SK-N-SH treated with all-trans-retinoic acid at 6 μM for 48 hours (cell line): ENCODE measurements around the gene LINGO1.

Experiments
- ARNTL ChIP-seq: fragments of 450-650 bp; formaldehyde crosslinking; IDR thresholded peaks from 2 replicates; pipeline ENCODE4 v1.5.0; 2020; ENCODE audit warnings: low read depth, mild to moderate bottlenecking, moderate library complexity, borderline replicate concordance
- CSDC2 ChIP-seq: fragments of 250-450 bp; sonication (Bioruptor Pico); IDR thresholded peaks from 2 replicates; pipeline ENCODE4 v1.5.0; 2020; ENCODE audit warnings: mild to moderate bottlenecking, moderate library complexity
- ESRRG ChIP-seq: fragments of 250-450 bp; sonication (Bioruptor Pico); IDR thresholded peaks from 2 replicates; pipeline ENCODE4 v1.6.1; 2021; ENCODE audit warnings: mild to moderate bottlenecking
- ISL1 ChIP-seq: fragments of 250-450 bp; sonication (Bioruptor Pico); IDR thresholded peaks from 2 replicates; pipeline ENCODE4 v2.1.2; 2022; ENCODE audit warnings: mild to moderate bottlenecking, moderate library complexity
- PATZ1 ChIP-seq: fragments of 250-450 bp; sonication (Bioruptor Pico); IDR thresholded peaks from 2 replicates; pipeline ENCODE4 v1.8.0; 2020; ENCODE audit warnings: mild to moderate bottlenecking, moderate library complexity, borderline replicate concordance
- RARB ChIP-seq: fragments of 250-450 bp; sonication (Bioruptor Pico); IDR thresholded peaks from 2 replicates; pipeline ENCODE4 v1.8.0; 2021; ENCODE audit warnings: mild to moderate bottlenecking, moderate library complexity
- SNAI2 ChIP-seq: fragments of 250-450 bp; sonication (Bioruptor Pico); IDR thresholded peaks from 2 replicates; pipeline ENCODE4 v1.5.0; 2020; ENCODE audit warnings: mild to moderate bottlenecking, moderate library complexity
- TOX ChIP-seq: fragments of 250-450 bp; sonication (Bioruptor Pico); IDR thresholded peaks from 2 replicates; pipeline ENCODE4 v1.8.0; 2021; ENCODE audit warnings: mild to moderate bottlenecking, moderate library complexity, borderline replicate concordance
- TSHZ2 ChIP-seq: fragments of 250-450 bp; sonication (Bioruptor Pico); IDR thresholded peaks from 2 replicates; pipeline ENCODE4 v1.5.0; 2020; ENCODE audit warnings: mild to moderate bottlenecking, moderate library complexity
- ZFP3 ChIP-seq: fragments of 250-450 bp; sonication (Bioruptor Pico); IDR thresholded peaks from 2 replicates; pipeline ENCODE4 v1.5.0; 2020; ENCODE audit warnings: mild to moderate bottlenecking, moderate library complexity
- ZNF565 ChIP-seq: fragments of 450-650 bp; formaldehyde crosslinking; conservative IDR thresholded peaks from 2 replicates; pipeline ENCODE4 v1.5.0; 2020; ENCODE audit warnings: low read depth, mild to moderate bottlenecking, moderate library complexity
- ZNF70 ChIP-seq: fragments of 450-650 bp; formaldehyde crosslinking; IDR thresholded peaks from 2 replicates; pipeline ENCODE4 v1.5.0; 2020; ENCODE audit warnings: mild to moderate bottlenecking, moderate library complexity
- ZNF8 ChIP-seq: fragments of 450-650 bp; formaldehyde crosslinking; IDR thresholded peaks from 2 replicates; pipeline ENCODE4 v1.5.0; 2020; ENCODE audit warnings: mild to moderate bottlenecking, moderate library complexity

- no peak for TF ChIP-seq ARNTL (CRISPR knock-in tag)
- TF ChIP-seq RARB: no peak
- TF ChIP-seq ZNF565 (CRISPR knock-in tag): no peak
- no peak for TF ChIP-seq TOX (CRISPR knock-in tag)
- no peak for TF ChIP-seq ESRRG (CRISPR knock-in tag)
- TF ChIP-seq SNAI2 (CRISPR knock-in tag): no peak
- TF ChIP-seq CSDC2 (CRISPR knock-in tag): no peak
- TF ChIP-seq TSHZ2 (CRISPR knock-in tag): no peak
- no peak for TF ChIP-seq ZNF8 (CRISPR knock-in tag)
- no peak for TF ChIP-seq ZFP3 (CRISPR knock-in tag)
- no peak for TF ChIP-seq ZNF70 (CRISPR knock-in tag)
- TF ChIP-seq ISL1 (CRISPR knock-in tag): no peak
- TF ChIP-seq PATZ1 (CRISPR knock-in tag): no peak
These were observed 11.1 kb upstream of the LINGO1 start for GRCh38 chr15:77643764-77644163.
